Measurements from ENCODE around the gene KLK4. TPM values are rescaled to one million over a fixed set of nuclear protein-coding genes. Genes with fewer than 3 reads are reported as not detected.

KLK4 gene
- total and polyA plus RNA-seq, 9 of the 15 experiments (the other 6 are each of a cell fraction or from before 2014, with no cell fraction given): not detected

- TF ChIP-seq MYC (IDR thresholded peaks at IDR 0.05; ENCODE audit: low read depth, low read length): peak; percentile 93
- no peak for TF ChIP-seq MYC (CRISPR knock-in tag; IDR thresholded peaks at IDR 0.05; ENCODE audit: borderline replicate concordance, low read depth)
- TF ChIP-seq, protein P1, sequence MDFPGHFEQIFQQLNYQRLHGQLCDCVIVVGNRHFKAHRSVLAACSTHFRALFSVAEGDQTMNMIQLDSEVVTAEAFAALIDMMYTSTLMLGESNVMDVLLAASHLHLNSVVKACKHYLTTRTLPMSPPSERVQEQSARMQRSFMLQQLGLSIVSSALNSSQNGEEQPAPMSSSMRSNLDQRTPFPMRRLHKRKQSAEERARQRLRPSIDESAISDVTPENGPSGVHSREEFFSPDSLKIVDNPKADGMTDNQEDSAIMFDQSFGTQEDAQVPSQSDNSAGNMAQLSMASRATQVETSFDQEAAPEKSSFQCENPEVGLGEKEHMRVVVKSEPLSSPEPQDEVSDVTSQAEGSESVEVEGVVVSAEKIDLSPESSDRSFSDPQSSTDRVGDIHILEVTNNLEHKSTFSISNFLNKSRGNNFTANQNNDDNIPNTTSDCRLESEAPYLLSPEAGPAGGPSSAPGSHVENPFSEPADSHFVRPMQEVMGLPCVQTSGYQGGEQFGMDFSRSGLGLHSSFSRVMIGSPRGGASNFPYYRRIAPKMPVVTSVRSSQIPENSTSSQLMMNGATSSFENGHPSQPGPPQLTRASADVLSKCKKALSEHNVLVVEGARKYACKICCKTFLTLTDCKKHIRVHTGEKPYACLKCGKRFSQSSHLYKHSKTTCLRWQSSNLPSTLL (IDR thresholded peaks at IDR 0.05): no peak
- peak; percentile 42; the same call in 1 of the 2 replicates for TF ChIP-seq KLF13 (tag; IDR thresholded peaks at IDR 0.05; ENCODE audit: borderline replicate concordance, low read depth)
- TF ChIP-seq, protein P2, sequence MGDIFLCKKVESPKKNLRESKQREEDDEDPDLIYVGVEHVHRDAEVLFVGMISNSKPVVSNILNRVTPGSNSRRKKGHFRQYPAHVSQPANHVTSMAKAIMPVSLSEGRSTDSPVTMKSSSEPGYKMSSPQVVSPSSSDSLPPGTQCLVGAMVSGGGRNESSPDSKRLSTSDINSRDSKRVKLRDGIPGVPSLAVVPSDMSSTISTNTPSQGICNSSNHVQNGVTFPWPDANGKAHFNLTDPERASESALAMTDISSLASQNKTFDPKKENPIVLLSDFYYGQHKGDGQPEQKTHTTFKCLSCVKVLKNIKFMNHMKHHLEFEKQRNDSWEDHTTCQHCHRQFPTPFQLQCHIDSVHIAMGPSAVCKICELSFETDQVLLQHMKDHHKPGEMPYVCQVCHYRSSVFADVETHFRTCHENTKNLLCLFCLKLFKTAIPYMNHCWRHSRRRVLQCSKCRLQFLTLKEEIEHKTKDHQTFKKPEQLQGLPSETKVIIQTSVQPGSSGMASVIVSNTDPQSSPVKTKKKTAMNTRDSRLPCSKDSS (IDR thresholded peaks at IDR 0.05; ENCODE audit: low read depth, partially characterized antibody): no peak
- TF ChIP-seq SP2 (IDR thresholded peaks at IDR 0.05; ENCODE audit: extremely low read depth, low read depth, low read length, poor library complexity, severe bottlenecking): no peak
- TF ChIP-seq EGR1 (conservative IDR thresholded peaks at IDR 0.05): 0 out of 2 replicates have a peak, but pooled peaks have one; percentile 6
- no peak for TF ChIP-seq POLR3A (IDR thresholded peaks at IDR 0.05; ENCODE audit: borderline replicate concordance, extremely low read depth, insufficient read depth, insufficient read length)
- TF ChIP-seq ZNF224 (CRISPR knock-in tag; IDR thresholded peaks at IDR 0.05): no peak
- no peak for TF ChIP-seq SMARCA4 (IDR thresholded peaks at IDR 0.05)
- no peak for TF ChIP-seq MXI1 (IDR thresholded peaks at IDR 0.05; ENCODE audit: low read depth, low read length)
- peak; percentile 88 for TF ChIP-seq JUN (IDR thresholded peaks at IDR 0.05; ENCODE audit: borderline replicate concordance, low read depth, low read length)
- 0 out of 2 replicates have a peak, but pooled peaks have one; percentile 26 for TF ChIP-seq JUN (CRISPR knock-in tag; IDR thresholded peaks at IDR 0.05; ENCODE audit: borderline replicate concordance)
- no peak for TF ChIP-seq ZBTB34 (CRISPR knock-in tag; IDR thresholded peaks at IDR 0.05)
- peak; percentile 42; the same call in 1 of the 2 replicates for TF ChIP-seq POLR2A (conservative IDR thresholded peaks at IDR 0.05)
- TF ChIP-seq, protein P3, sequence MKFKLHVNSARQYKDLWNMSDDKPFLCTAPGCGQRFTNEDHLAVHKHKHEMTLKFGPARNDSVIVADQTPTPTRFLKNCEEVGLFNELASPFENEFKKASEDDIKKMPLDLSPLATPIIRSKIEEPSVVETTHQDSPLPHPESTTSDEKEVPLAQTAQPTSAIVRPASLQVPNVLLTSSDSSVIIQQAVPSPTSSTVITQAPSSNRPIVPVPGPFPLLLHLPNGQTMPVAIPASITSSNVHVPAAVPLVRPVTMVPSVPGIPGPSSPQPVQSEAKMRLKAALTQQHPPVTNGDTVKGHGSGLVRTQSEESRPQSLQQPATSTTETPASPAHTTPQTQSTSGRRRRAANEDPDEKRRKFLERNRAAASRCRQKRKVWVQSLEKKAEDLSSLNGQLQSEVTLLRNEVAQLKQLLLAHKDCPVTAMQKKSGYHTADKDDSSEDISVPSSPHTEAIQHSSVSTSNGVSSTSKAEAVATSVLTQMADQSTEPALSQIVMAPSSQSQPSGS (CRISPR knock-in tag; IDR thresholded peaks at IDR 0.05): peak; percentile 33; the same call in 1 of the 2 replicates
- TF ChIP-seq NR2C1 (IDR thresholded peaks at IDR 0.05): 0 out of 2 replicates have a peak, but pooled peaks have one; percentile 24
- peak; percentile 69 for TF ChIP-seq NR2C1 (tag; IDR thresholded peaks at IDR 0.05)
- no peak for TF ChIP-seq OTX1 (CRISPR knock-in tag; IDR thresholded peaks at IDR 0.05)
- TF ChIP-seq GABPB1 (CRISPR knock-in tag; IDR thresholded peaks at IDR 0.05): peak; percentile 86
- TF ChIP-seq ATF3 (IDR thresholded peaks at IDR 0.05): peak; percentile 98
- TF ChIP-seq ATF3 (CRISPR knock-in tag; conservative IDR thresholded peaks at IDR 0.05): peak; percentile 85
These were observed 40.6 kb downstream of the KLK4 start (continued) for GRCh38 chr19:50870417-50871089.

Data from K562 (cell line).